HCT116 (cell line): ENCODE data around the gene LRP1B. TPM values are rescaled to one million over a fixed set of nuclear protein-coding genes. Genes with fewer than 3 reads are reported as not detected.

Experiments
- ATAC-seq: fragments of 200-7000 bp; cut with Tn5 transposase; 2 replicates; pipeline ENCODE4 v1.9.1; 2020; ENCODE audit warnings: mild to moderate bottlenecking, moderate library complexity
- BruUV-seq: library from RNA; stranded (reverse); fragments of 400-500 nt; replicated peaks from 2 replicates; lab custom pipeline; 2021; lab: Mats Ljungman, UMichigan
- CTCF ChIA-PET: fragments of 300-600 bp; sonication (Branson Sonifier 250); formaldehyde crosslinking; loops from one replicate; lab custom pipeline; 2021; ENCODE audit warnings: antibody characterized with exemption; lab: Charles Lee
- POLR2A ChIA-PET: fragments of 300-600, 350-600 bp; sonication (Branson Sonifier 250); formaldehyde crosslinking; loops from one replicate; lab custom pipeline; 2021; ENCODE audit warnings: antibody characterized with exemption; lab: Charles Lee
- RAD21 ChIA-PET, 2 experiments: fragments of 300-600 bp; sonication (Branson Sonifier 250); formaldehyde crosslinking; loops; one replicate each; lab custom pipeline; 2023; ENCODE audit warnings: low total read pairs in 2 of 2; ENCODE audit not compliant: uncharacterized antibody in 2 of 2, unreplicated experiment in 2 of 2, low non-redundant PET in 1 of 2; lab: Charles Lee
- DNase-seq: peaks from one replicate; pipeline ENCODE4 v3.0.0-alpha.2; 2010; ENCODE audit warnings: low read depth, low spot score
- H2AFZ ChIP-seq: fragments of 200-600 bp; shearing (Covaris generic), sonication (generic); 2 replicates; pipeline ENCODE4 v1.6.1; 2017; ENCODE audit warnings: low read depth, mixed run types, mixed read lengths, antibody characterized with exemption, low read length; ENCODE audit not compliant: poor library complexity, severe bottlenecking
- H3K27ac ChIP-seq: 2 replicates; pipeline ENCODE4 v1.5.1; 2012; ENCODE audit warnings: low read depth, low read length
- H3K27me3 ChIP-seq: fragments of 200-600 bp; sonication (generic); 2 replicates; pipeline ENCODE4 v1.6.1; 2016; ENCODE audit warnings: mixed run types, low read length, mixed read lengths; ENCODE audit not compliant: insufficient read depth
- H3K36me3 ChIP-seq, 2 experiments: fragments of 200-500 bp in 1 of 2; fragments of 200-600 bp in 1 of 2; sonication (Bioruptor generic) in 1 of 2; sonication (generic) in 1 of 2; 2 replicates each; pipeline versions ENCODE4 v1.5.1 to v1.6.1; 2014 to 2016; ENCODE audit warnings: low read length in 2 of 2, inconsistent platforms in 1 of 2, mixed read lengths in 1 of 2, mixed run types in 1 of 2; ENCODE audit not compliant: insufficient read depth in 2 of 2, control insufficient read depth in 1 of 2
- H3K4me1 ChIP-seq, 2 experiments: fragments of 200-600 bp in 1 of 2; sonication (generic) in 1 of 2; 2 replicates each; pipeline versions ENCODE4 v1.5.1 to v1.6.1; 2012 to 2017; ENCODE audit warnings: low read length in 2 of 2, inconsistent platforms in 1 of 2, mild to moderate bottlenecking in 1 of 2, mixed read lengths in 1 of 2, mixed run types in 1 of 2, moderate library complexity in 1 of 2; ENCODE audit not compliant: insufficient read depth in 2 of 2, control insufficient read depth in 1 of 2
- H3K4me2 ChIP-seq: fragments of 200-600 bp; sonication (generic); 2 replicates; pipeline ENCODE4 v1.6.1; 2017; ENCODE audit warnings: mixed run types, low read length, mixed read lengths
- H3K4me3 ChIP-seq, 2 experiments: fragments of 200-600 bp in 1 of 2; sonication (generic) in 1 of 2; replicated peaks in 1 of 2; 2 replicates each; pipeline ENCODE4 v1.5.1; 2011 to 2016; ENCODE audit warnings: low read length in 2 of 2, control low read depth in 1 of 2, low read depth in 1 of 2, mild to moderate bottlenecking in 1 of 2, mixed read lengths in 1 of 2, mixed run types in 1 of 2
- H3K79me2 ChIP-seq: fragments of 200-600 bp; sonication (generic); 2 replicates; pipeline ENCODE4 v1.6.1; 2017; ENCODE audit warnings: mild to moderate bottlenecking, mixed run types, low read length, moderate library complexity, mixed read lengths; ENCODE audit not compliant: insufficient read depth
- H3K9ac ChIP-seq: fragments of 200-600 bp; sonication (generic); 2 replicates; pipeline ENCODE4 v1.6.1; 2016; ENCODE audit warnings: low read length, mixed read lengths
- H3K9me2 ChIP-seq: fragments of 200-600 bp; sonication (generic), shearing (Covaris generic); 2 replicates; pipeline ENCODE4 v1.6.1; 2017; ENCODE audit warnings: mixed run types, mild to moderate bottlenecking, moderate library complexity; ENCODE audit not compliant: insufficient read depth
- H3K9me3 ChIP-seq, 2 experiments: fragments of 200-500 bp in 1 of 2; fragments of 200-600 bp in 1 of 2; sonication (Bioruptor generic) in 1 of 2; sonication (generic) in 1 of 2; 2 replicates each; pipeline ENCODE4 v1.6.1; 2014 to 2017; ENCODE audit warnings: low read length in 2 of 2, mixed read lengths in 2 of 2, inconsistent platforms in 1 of 2, low read depth in 1 of 2, mild to moderate bottlenecking in 1 of 2, mixed run types in 1 of 2, moderate library complexity in 1 of 2; ENCODE audit not compliant: control insufficient read depth in 1 of 2, insufficient read depth in 1 of 2
- H4K20me1 ChIP-seq: fragments of 200-600 bp; sonication (generic), shearing (Covaris generic); 2 replicates; pipeline ENCODE4 v1.6.1; 2017; ENCODE audit warnings: mixed run types, mild to moderate bottlenecking, moderate library complexity; ENCODE audit not compliant: insufficient read depth
- ELF1 ChIP-seq: IDR thresholded peaks from 2 replicates; pipeline ENCODE4 v1.6.1; 2012; ENCODE audit warnings: low read depth, borderline replicate concordance
- EZH2 ChIP-seq: fragments of 200-600 bp; sonication (generic); IDR thresholded peaks from 2 replicates; pipeline ENCODE4 v1.6.1; 2017; ENCODE audit warnings: antibody characterized with exemption, mixed run types
- JUND ChIP-seq: IDR thresholded peaks from 2 replicates; pipeline ENCODE4 v1.6.1; 2012
- SIN3A ChIP-seq: IDR thresholded peaks from 2 replicates; pipeline ENCODE4 v1.6.1; 2012; ENCODE audit warnings: low read depth
- SP1 ChIP-seq: IDR thresholded peaks from 2 replicates; pipeline ENCODE4 v1.6.1; 2012; ENCODE audit warnings: low read depth
- YY1 ChIP-seq: IDR thresholded peaks from 2 replicates; pipeline ENCODE4 v1.6.1; 2011; ENCODE audit warnings: low read length, low read depth, moderate library complexity, mild to moderate bottlenecking; ENCODE audit not compliant: insufficient replicate concordance; ENCODE audit errors: extremely low read depth
- ZNF274 ChIP-seq: fragments of 200-500 bp; sonication (Bioruptor generic); IDR thresholded peaks from 2 replicates; pipeline ENCODE4 v1.6.1; 2014; ENCODE audit warnings: mild to moderate bottlenecking, low read depth, low read length, inconsistent platforms
- intact Hi-C: fragments of 100-400 bp; cut with micrococcal nuclease; formaldehyde crosslinking; loops from 2 replicates; pipeline ENCODE4 v1.10.0; 2022
- total RNA-seq: library from RNA; stranded (reverse); gene quantifications from one replicate; pipeline ENCODE4 v1.2.1, GENCODE V29; 2021; ENCODE audit not compliant: unreplicated experiment
- TF ChIP-seq, protein P1 (sequence below): IDR thresholded peaks from 2 replicates; pipeline ENCODE4 v1.6.1; 2012; ENCODE audit warnings: low read depth
- TF ChIP-seq, protein P2 (sequence below), 3 experiments: fragments of 200-600 bp in 1 of 3; sonication (generic) in 1 of 3; IDR thresholded peaks in 2 of 3; conservative IDR thresholded peaks in 1 of 3; 2 replicates each; pipeline ENCODE4 v1.5.1; 2012 to 2017; ENCODE audit warnings: low read depth in 2 of 3, low read length in 2 of 3, antibody characterized with exemption in 1 of 3, borderline replicate concordance in 1 of 3, control low read depth in 1 of 3, mild to moderate bottlenecking in 1 of 3, mixed read lengths in 1 of 3, mixed run types in 1 of 3, moderate library complexity in 1 of 3; ENCODE audit not compliant: insufficient read depth in 1 of 3
- TF ChIP-seq, protein P3 (sequence below): IDR thresholded peaks from 2 replicates; pipeline ENCODE4 v1.6.1; 2012

LRP1B gene
- total RNA-seq, 1 experiment from 2014 or later = 0.34 TPM

DNA sequence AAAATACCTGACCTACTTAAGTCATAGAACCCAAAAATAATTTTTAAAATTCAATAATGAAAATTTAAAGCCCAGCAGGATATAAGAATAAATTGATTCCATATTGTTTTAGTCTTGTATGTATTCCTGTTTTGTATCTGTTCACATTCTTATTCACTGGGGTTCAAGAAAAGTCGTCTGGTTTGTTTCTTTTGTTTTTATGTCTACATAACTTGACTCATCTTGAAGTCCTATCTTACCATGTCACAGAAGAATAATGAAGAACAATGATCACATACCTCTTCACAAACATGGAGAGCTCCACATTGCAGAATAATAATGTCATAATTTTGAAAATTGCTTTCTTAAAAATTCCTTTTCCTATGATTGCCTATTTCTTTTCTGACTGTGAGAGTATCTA lies 43.4 kb upstream of the LRP1B start (continued):
- TF ChIP-seq, protein P1, sequence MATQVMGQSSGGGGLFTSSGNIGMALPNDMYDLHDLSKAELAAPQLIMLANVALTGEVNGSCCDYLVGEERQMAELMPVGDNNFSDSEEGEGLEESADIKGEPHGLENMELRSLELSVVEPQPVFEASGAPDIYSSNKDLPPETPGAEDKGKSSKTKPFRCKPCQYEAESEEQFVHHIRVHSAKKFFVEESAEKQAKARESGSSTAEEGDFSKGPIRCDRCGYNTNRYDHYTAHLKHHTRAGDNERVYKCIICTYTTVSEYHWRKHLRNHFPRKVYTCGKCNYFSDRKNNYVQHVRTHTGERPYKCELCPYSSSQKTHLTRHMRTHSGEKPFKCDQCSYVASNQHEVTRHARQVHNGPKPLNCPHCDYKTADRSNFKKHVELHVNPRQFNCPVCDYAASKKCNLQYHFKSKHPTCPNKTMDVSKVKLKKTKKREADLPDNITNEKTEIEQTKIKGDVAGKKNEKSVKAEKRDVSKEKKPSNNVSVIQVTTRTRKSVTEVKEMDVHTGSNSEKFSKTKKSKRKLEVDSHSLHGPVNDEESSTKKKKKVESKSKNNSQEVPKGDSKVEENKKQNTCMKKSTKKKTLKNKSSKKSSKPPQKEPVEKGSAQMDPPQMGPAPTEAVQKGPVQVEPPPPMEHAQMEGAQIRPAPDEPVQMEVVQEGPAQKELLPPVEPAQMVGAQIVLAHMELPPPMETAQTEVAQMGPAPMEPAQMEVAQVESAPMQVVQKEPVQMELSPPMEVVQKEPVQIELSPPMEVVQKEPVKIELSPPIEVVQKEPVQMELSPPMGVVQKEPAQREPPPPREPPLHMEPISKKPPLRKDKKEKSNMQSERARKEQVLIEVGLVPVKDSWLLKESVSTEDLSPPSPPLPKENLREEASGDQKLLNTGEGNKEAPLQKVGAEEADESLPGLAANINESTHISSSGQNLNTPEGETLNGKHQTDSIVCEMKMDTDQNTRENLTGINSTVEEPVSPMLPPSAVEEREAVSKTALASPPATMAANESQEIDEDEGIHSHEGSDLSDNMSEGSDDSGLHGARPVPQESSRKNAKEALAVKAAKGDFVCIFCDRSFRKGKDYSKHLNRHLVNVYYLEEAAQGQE = no peak
- TF ChIP-seq SIN3A (no peak), YY1 (no peak), EZH2 (no peak), ELF1 (no peak), SP1 (no peak)
- TF ChIP-seq, protein P2, sequence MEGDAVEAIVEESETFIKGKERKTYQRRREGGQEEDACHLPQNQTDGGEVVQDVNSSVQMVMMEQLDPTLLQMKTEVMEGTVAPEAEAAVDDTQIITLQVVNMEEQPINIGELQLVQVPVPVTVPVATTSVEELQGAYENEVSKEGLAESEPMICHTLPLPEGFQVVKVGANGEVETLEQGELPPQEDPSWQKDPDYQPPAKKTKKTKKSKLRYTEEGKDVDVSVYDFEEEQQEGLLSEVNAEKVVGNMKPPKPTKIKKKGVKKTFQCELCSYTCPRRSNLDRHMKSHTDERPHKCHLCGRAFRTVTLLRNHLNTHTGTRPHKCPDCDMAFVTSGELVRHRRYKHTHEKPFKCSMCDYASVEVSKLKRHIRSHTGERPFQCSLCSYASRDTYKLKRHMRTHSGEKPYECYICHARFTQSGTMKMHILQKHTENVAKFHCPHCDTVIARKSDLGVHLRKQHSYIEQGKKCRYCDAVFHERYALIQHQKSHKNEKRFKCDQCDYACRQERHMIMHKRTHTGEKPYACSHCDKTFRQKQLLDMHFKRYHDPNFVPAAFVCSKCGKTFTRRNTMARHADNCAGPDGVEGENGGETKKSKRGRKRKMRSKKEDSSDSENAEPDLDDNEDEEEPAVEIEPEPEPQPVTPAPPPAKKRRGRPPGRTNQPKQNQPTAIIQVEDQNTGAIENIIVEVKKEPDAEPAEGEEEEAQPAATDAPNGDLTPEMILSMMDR (IDR thresholded peaks at IDR 0.05 in 2 of 3, conservative IDR thresholded peaks at IDR 0.05 in 1 of 3; ENCODE audit: borderline replicate concordance in 1 of 3, insufficient read depth in 1 of 3, low read depth in 2 of 3, low read length in 2 of 3) = no peak
- TF ChIP-seq, protein P3, sequence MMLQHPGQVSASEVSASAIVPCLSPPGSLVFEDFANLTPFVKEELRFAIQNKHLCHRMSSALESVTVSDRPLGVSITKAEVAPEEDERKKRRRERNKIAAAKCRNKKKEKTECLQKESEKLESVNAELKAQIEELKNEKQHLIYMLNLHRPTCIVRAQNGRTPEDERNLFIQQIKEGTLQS = no peak

DNA sequence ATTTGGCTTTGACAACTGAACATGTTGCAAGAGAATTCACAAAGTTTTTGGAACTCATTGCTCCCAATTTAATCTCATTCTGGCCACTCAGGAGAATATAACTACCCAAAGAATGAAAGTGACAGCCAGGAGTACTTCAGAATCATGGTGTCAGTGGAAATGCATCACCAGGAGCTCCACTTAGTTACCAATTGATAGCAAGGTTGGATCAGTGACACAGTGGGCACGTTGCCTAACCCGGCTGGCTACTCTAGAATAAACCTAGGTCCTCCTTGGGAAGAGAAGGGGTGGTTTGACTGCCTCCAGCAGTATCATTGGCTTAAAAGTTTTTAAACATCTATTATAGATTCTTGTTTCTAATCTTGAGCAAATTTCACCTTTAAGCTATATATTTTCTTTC lies 40.0 kb upstream of the LRP1B start:
- no peaks in the 10 kb centered on the region for H3K9me2 ChIP-seq
- no peak overlapping the region for H3K9ac ChIP-seq
- no peaks in the 10 kb centered on the region for H3K27me3 ChIP-seq
- DNase-seq (no peak), ATAC-seq (no peak)
- CTCF ChIA-PET = interaction anchor here (0.9 to 1.1 kb wide), 2 partner anchors 11 to 30 kb away, joined by 3 to 4 read pairs; no protein-coding TSS in a partner anchor
- RAD21 ChIA-PET = no interaction called here
- no peak overlapping the region for H3K27ac ChIP-seq
- TF ChIP-seq JUND = no peak
- TF ChIP-seq, protein P1 = no peak
- TF ChIP-seq ZNF274 = no peak
- TF ChIP-seq, protein P2 (IDR thresholded peaks at IDR 0.05 in 2 of 3, conservative IDR thresholded peaks at IDR 0.05 in 1 of 3; ENCODE audit: borderline replicate concordance in 1 of 3, insufficient read depth in 1 of 3, low read depth in 2 of 3, low read length in 2 of 3) = no peak
- BruUV-seq = no TSS peak
- H4K20me1 ChIP-seq = no peaks in the 10 kb centered on the region
- H3K4me1 ChIP-seq = peaks cover 0 to 1% of the 10 kb centered on the region in 2 experiments; a peak in 1 of 4 replicates
- no peaks in the 10 kb centered on the region for H3K36me3 ChIP-seq
- POLR2A ChIA-PET = no interaction called here
- intact Hi-C loops = no loop called here
- no peak overlapping the region for H3K4me3 ChIP-seq
- H3K9me3 ChIP-seq = no peaks in the 10 kb centered on the region
- H2AFZ ChIP-seq = no peak overlapping the region
- H3K4me2 ChIP-seq = no peak overlapping the region
- no peaks in the 10 kb centered on the region for H3K79me2 ChIP-seq
